ENCODE results near the gene MAGED2.

DNA sequence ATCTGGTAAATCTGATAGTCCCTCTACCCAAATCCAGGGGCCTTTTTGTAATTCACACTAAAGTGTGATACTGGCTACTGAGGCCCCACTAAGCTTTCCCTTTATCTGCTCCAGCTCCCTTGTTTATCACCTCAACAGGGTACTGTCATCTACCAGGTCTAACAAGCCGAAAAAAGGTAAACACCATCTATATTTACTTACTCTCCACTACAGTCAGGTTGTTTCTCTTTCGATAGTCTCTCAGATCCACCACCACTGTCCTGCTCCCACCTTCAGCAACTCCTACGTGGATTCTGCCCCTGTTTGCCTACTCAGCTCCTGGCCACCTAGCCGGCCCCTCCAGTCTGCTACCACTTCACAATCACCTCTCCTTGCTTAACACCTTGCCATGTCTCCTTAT is 12.8 kb upstream of the MAGED2 start:
- no peak for TF ChIP-seq FOXK2 (IDR thresholded peaks at IDR 0.05)
- no peak for TF ChIP-seq SP1 (IDR thresholded peaks at IDR 0.05; ENCODE audit: low read depth, low read length)
- no peak for TF ChIP-seq POLR2A (IDR thresholded peaks at IDR 0.05; ENCODE audit: low read depth, low read length)
- TF ChIP-seq FOXM1 (IDR thresholded peaks at IDR 0.05; ENCODE audit: low read depth, low read length), result no peak

Measured in GM12878 (cell line).